Spleen (tissue), 7 donors: ENCODE measurements around the gene SPRR2D.

Experiments used
- POLR2A ChIP-seq, 3 donors: fragments of 450-650 bp; IDR thresholded peaks; one replicate each; pipeline ENCODE4 v1.5.1; 2017; ENCODE audit warnings: antibody characterized with exemption in 3 of 3, mild to moderate bottlenecking in 1 of 3
- POLR2AphosphoS5 ChIP-seq, 3 donors: sonication (generic); formaldehyde crosslinking; IDR thresholded peaks; one replicate each; pipeline ENCODE4 v1.5.1; 2017; ENCODE audit warnings: antibody characterized with exemption in 3 of 3
- TF ChIP-seq, protein P1 (sequence below), 11 experiments: fragments of 200-600 bp in 7 of 11; fragments of 450-650 bp in 4 of 11; sonication (generic) in 4 of 11; IDR thresholded peaks in 8 of 11; conservative IDR thresholded peaks in 3 of 11; 1 replicate in 7 of 11; 2 replicates in 4 of 11; pipeline versions ENCODE4 v1.4.0 to v1.8.0; 2016 to 2021; ENCODE audit warnings: antibody characterized with exemption in 11 of 11, inconsistent platforms in 4 of 11, mild to moderate bottlenecking in 1 of 11
- donor health status: DM: no; HTN: no; CAD: no; lungs with moderate emphysema.
- donor health status: DM: no; HTN: no; CAD: no.
- donor health status: DM: no; HTN: no; CAD: no.

- TF ChIP-seq, protein P1, sequence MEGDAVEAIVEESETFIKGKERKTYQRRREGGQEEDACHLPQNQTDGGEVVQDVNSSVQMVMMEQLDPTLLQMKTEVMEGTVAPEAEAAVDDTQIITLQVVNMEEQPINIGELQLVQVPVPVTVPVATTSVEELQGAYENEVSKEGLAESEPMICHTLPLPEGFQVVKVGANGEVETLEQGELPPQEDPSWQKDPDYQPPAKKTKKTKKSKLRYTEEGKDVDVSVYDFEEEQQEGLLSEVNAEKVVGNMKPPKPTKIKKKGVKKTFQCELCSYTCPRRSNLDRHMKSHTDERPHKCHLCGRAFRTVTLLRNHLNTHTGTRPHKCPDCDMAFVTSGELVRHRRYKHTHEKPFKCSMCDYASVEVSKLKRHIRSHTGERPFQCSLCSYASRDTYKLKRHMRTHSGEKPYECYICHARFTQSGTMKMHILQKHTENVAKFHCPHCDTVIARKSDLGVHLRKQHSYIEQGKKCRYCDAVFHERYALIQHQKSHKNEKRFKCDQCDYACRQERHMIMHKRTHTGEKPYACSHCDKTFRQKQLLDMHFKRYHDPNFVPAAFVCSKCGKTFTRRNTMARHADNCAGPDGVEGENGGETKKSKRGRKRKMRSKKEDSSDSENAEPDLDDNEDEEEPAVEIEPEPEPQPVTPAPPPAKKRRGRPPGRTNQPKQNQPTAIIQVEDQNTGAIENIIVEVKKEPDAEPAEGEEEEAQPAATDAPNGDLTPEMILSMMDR (IDR thresholded peaks at IDR 0.05 in 8 of 11, conservative IDR thresholded peaks at IDR 0.05 in 3 of 11): no peak
- TF ChIP-seq POLR2A (IDR thresholded peaks at IDR 0.05) (no peak), POLR2AphosphoS5 (IDR thresholded peaks at IDR 0.05) (no peak)
These were observed 32.1 kb upstream of the SPRR2D start for GRCh38 chr1:153072806-153073726.
